Ovary (tissue), 9 donors: ENCODE results near the gene PEX12. TPM values are rescaled to one million over a fixed set of nuclear protein-coding genes. Genes with fewer than 3 reads are reported as not detected.
A peak's percentile ranks its signal among the peaks of the same experiment; 100 is the strongest.
"Not testable (repeated sequence)": the region's sequence is repeated elsewhere in the genome, so short reads cannot be mapped to it uniquely, and the experiment has no call there.

Experiments used
- DNase-seq, 5 donors: peaks; one replicate each; pipeline ENCODE4 v3.0.0-alpha.2; 2019 to 2020
- H3K27ac ChIP-seq, 2 donors: fragments of 200-600 bp; one replicate each; pipeline versions ENCODE4 v1.5.1 to v1.8.0; 2019 to 2022
- H3K27me3 ChIP-seq: fragments of 200-600 bp; one replicate; pipeline ENCODE4 v1.8.0; 2022
- H3K36me3 ChIP-seq: fragments of 200-600 bp; sonication (generic); one replicate; pipeline ENCODE4 v1.5.1; 2019
- H3K4me1 ChIP-seq: one replicate; pipeline ENCODE4 v1.8.1; 2013; ENCODE audit warnings: mild to moderate bottlenecking, moderate library complexity; ENCODE audit not compliant: insufficient read depth
- H3K4me3 ChIP-seq: fragments of 200-600 bp; sonication (generic); one replicate; pipeline ENCODE4 v1.5.1; 2017
- H3K9me3 ChIP-seq, 2 donors: fragments of 200-600 bp in 1 of 2; sonication (generic) in 1 of 2; one replicate each; pipeline versions ENCODE4 v1.5.1 to v1.8.1; 2013 to 2019; ENCODE audit warnings: mild to moderate bottlenecking in 1 of 2, moderate library complexity in 1 of 2
- CTCF ChIP-seq, 3 donors: fragments of 450-650 bp in 2 of 3; fragments of 200-600 bp in 1 of 3; IDR thresholded peaks; one replicate each; pipeline versions ENCODE4 v1.5.1 to v1.8.0; 2016 to 2022; ENCODE audit warnings: antibody characterized with exemption in 3 of 3, mild to moderate bottlenecking in 1 of 3
- EP300 ChIP-seq: sonication (generic); formaldehyde crosslinking; IDR thresholded peaks from one replicate; pipeline ENCODE4 v1.6.1; 2017; ENCODE audit warnings: antibody characterized with exemption
- POLR2A ChIP-seq: fragments of 450-650 bp; IDR thresholded peaks from one replicate; pipeline ENCODE4 v1.6.1; 2017; ENCODE audit warnings: antibody characterized with exemption, mild to moderate bottlenecking, moderate library complexity
- WGBS, 3 donors: extraction: QIAGEN DNeasy Blood & Tissue Kit in 1 of 3; methylation state at CpG; one replicate each; pipeline versions ENCODE4 v1.1.5 to v1.1.7; 2013 to 2017; 5-methylcytosine and 5-hydroxymethylcytosine counted together
- intact Hi-C, 4 donors: fragments of 100-400 bp; cut with DNase I; formaldehyde crosslinking; loops; one replicate each; pipeline versions ENCODE4 v1.11.0 to v1.15.1; 2022 to 2023
- polyA plus RNA-seq, 2 donors: library from polyadenylated mRNA; stranded (reverse); fragments of 200-250 nt in 1 of 2; fragments of 350-450 nt in 1 of 2; fragmentation: Illumina TruSeq in 1 of 2; extraction: RNeasy Lipid Tissue Mini Kit (QIAGEN cat#74804) in 1 of 2; gene quantifications; one replicate each; pipeline ENCODE4 v1.2.3, GENCODE V29; 2013 to 2014
- total RNA-seq, 7 donors: library from RNA; depleted of rRNA in 2 of 7; stranded (reverse); fragments of >200 nt in 2 of 7; fragmentation: NEBNext Ultra II Directional in 3 of 7; extraction: Animal tissue kit (Norgen Biotek cat#: 25700) in 3 of 7; gene quantifications; one replicate each; pipeline versions ENCODE4 v1.1.0 to v1.2.4, GENCODE V29; 2016 to 2023
- donor health status: DM: no; HTN: no; CAD: no; lungs with moderate emphysema.
- donor health status: DM: no; HTN: no; CAD: no.
- donor health status: Bipolar disorder and iron deficiency.
- donor health status: DM: yes; HTN: yes; CAD: no.
- donor health status: DM: no; HTN: no; CAD: no.
- donor health status: DM: yes; HTN: yes; CAD: no.

Gene PEX12
- total and polyA plus RNA-seq, 9 donors, result 4.0 to 9.8 (median 6.5) TPM

GRCh38 chr17:35577830-35578196, 558 bp downstream of the PEX12 start:
- DNase-seq, result no peak
- Histone ChIP-seq H3K27ac (peak overlapping the region in 1 of 2 donors; percentile 83), H3K4me1 (peaks cover 3% of the 10 kb centered on the region), H3K36me3 (no peaks in the 10 kb centered on the region), H3K27me3 (no peaks in the 10 kb centered on the region), H3K4me3 (peak overlapping the region; percentile 90), H3K9me3 (no peaks in the 10 kb centered on the region)
- 1 to 2% (median 2%) methylated on average over 8 of the region's 8 CpGs for WGBS, 3 donors
- TF ChIP-seq CTCF (IDR thresholded peaks at IDR 0.05) (no peak), EP300 (no peak), POLR2A (no peak)
- intact Hi-C loops, result no loop called here

- H3K27ac ChIP-seq, result no peak overlapping the region
- no peak overlapping the region for H3K4me3 ChIP-seq
- no peaks in the 10 kb centered on the region for H3K27me3 ChIP-seq
- peaks cover 3% of the 10 kb centered on the region for H3K4me1 ChIP-seq
- DNase-seq, result no peak
- TF ChIP-seq EP300, result no peak
- TF ChIP-seq CTCF (IDR thresholded peaks at IDR 0.05), result no peak
- no peak for TF ChIP-seq POLR2A
- H3K9me3 ChIP-seq, result no peaks in the 10 kb centered on the region
- 81 to 94% (median 87%) methylated on average over 3 of the region's 3 CpGs for WGBS, 3 donors
- H3K36me3 ChIP-seq, result no peaks in the 10 kb centered on the region
- intact Hi-C loops, result no loop called here
These were observed 2.6 kb downstream of the PEX12 start for GRCh38 chr17:35575759-35576158.

GRCh38 chr17:35569405-35569804, 9.0 kb downstream of the PEX12 start:
- Histone ChIP-seq H3K4me1 (peaks cover 5% of the 10 kb centered on the region), H3K27ac (no peak overlapping the region), H3K4me3 (no peak overlapping the region), H3K36me3 (no peaks in the 10 kb centered on the region), H3K27me3 (no peaks in the 10 kb centered on the region), H3K9me3 (no peaks in the 10 kb centered on the region)
- TF ChIP-seq CTCF (IDR thresholded peaks at IDR 0.05) (no peak), EP300 (no peak), POLR2A (no peak)
- DNase-seq, result no peak
- WGBS, 3 donors, result 88 to 90% (median 89%) methylated on average over 2 of the region's 2 CpGs
- intact Hi-C loops, result no loop called here

- Histone ChIP-seq H3K4me1 (peaks cover 5% of the 10 kb centered on the region), H3K27me3 (no peaks in the 10 kb centered on the region), H3K27ac (no peak overlapping the region), H3K36me3 (no peaks in the 10 kb centered on the region), H3K4me3 (peak overlapping the region; percentile 62), H3K9me3 (no peaks in the 10 kb centered on the region)
- WGBS, 3 donors, result 17 to 24% (median 20%) methylated on average over 15 of the region's 15 CpGs
- TF ChIP-seq EP300 (no peak), CTCF (IDR thresholded peaks at IDR 0.05) (no peak), POLR2A (no peak)
- intact Hi-C loops, result no loop called here
- no peak for DNase-seq
These were observed 9.8 kb downstream of the PEX12 start for GRCh38 chr17:35568561-35568960.

GRCh38 chr17:35566968-35567367, 11.4 kb downstream of the PEX12 start:
- WGBS, 3 donors, result 58 to 74% (median 58%) methylated on average over 11 of the region's 11 CpGs
- no peaks in the 10 kb centered on the region for H3K9me3 ChIP-seq
- H3K4me1 ChIP-seq, result peaks cover 5% of the 10 kb centered on the region
- TF ChIP-seq CTCF (IDR thresholded peaks at IDR 0.05) (no peak), POLR2A (no peak), EP300 (no peak)
- DNase-seq, result peak in 1 of 5 donors; percentile 14
- intact Hi-C loops, result no loop called here
- H3K36me3 ChIP-seq, result no peaks in the 10 kb centered on the region
- no peak overlapping the region for H3K27ac ChIP-seq
- H3K27me3 ChIP-seq, result no peaks in the 10 kb centered on the region
- H3K4me3 ChIP-seq, result peak overlapping the region; percentile 62

GRCh38 chr17:35563181-35563580, 15.2 kb downstream of the PEX12 start:
- H3K27me3 ChIP-seq, DNase-seq, H3K27ac ChIP-seq, H3K4me1 ChIP-seq, H3K9me3 ChIP-seq, H3K36me3 ChIP-seq, intact Hi-C loops, H3K4me3 ChIP-seq: not testable (repeated sequence)
- WGBS, 3 donors, result 77 to 79% (median 78%) methylated on average over 16 of the region's 16 CpGs
